GM20000 (cell line): ENCODE results near the gene ADAMTS1.

Source experiments
- DNase-seq: peaks from one replicate; pipeline ENCODE4 v3.0.0; 2012; ENCODE audit warnings: low spot score
- CTCF ChIP-seq: IDR thresholded peaks from 2 replicates; pipeline ENCODE4 v1.5.1; 2012; ENCODE audit warnings: mild to moderate bottlenecking, control low read depth; ENCODE audit errors: extremely low read depth, missing control alignments

The ADAMTS1 gene

GRCh38 chr21:26801498-26801897, 43.7 kb downstream of the ADAMTS1 start:
- no peak for DNase-seq
- no peak for TF ChIP-seq CTCF

- TF ChIP-seq CTCF = no peak
- no peak for DNase-seq
Measured at GRCh38 chr21:26800970-26801431, 44.2 kb downstream of the ADAMTS1 start.

- no peak for DNase-seq
- no peak for TF ChIP-seq CTCF
Measured at GRCh38 chr21:26800455-26800854, 44.8 kb downstream of the ADAMTS1 start.

GRCh38 chr21:26800001-26800400, 45.2 kb downstream of the ADAMTS1 start:
- no peak for DNase-seq
- no peak for TF ChIP-seq CTCF

- no peak for TF ChIP-seq CTCF
- DNase-seq = no peak
Measured at GRCh38 chr21:26798856-26799751, 46.1 kb downstream of the ADAMTS1 start.

- no peak for TF ChIP-seq CTCF
- DNase-seq = no peak
Measured at GRCh38 chr21:26797878-26798456, 47.2 kb downstream of the ADAMTS1 start.

- no peak for DNase-seq
- TF ChIP-seq CTCF = no peak
Measured at GRCh38 chr21:26795866-26796329, 49.3 kb downstream of the ADAMTS1 start.
